GM12878 (cell line): Measurements from ENCODE around the gene SLC37A1. TPM values are rescaled to one million over a fixed set of nuclear protein-coding genes. Genes with fewer than 3 reads are reported as not detected.

Experiments used
- BCL3 ChIP-seq: IDR thresholded peaks from 2 replicates; pipeline ENCODE4 v1.6.1; 2011; ENCODE audit warnings: borderline replicate concordance, low read depth, mild to moderate bottlenecking, moderate library complexity, low read length; ENCODE audit not compliant: insufficient read depth, poor library complexity, severe bottlenecking
- CREB1 ChIP-seq: IDR thresholded peaks from 2 replicates; pipeline ENCODE4 v1.6.1; 2012; ENCODE audit warnings: low read depth, mild to moderate bottlenecking, inconsistent platforms
- CUX1 ChIP-seq: IDR thresholded peaks from 2 replicates; pipeline ENCODE4 v1.6.1; 2012; ENCODE audit warnings: improper control_type of control experiment, low read depth, low read length; ENCODE audit not compliant: insufficient replicate concordance
- ETV6 ChIP-seq, 2 experiments: fragments of 450-650 bp in 1 of 2; IDR thresholded peaks in 1 of 2; conservative IDR thresholded peaks in 1 of 2; 2 replicates each; pipeline ENCODE4 v1.6.1; 2014; ENCODE audit warnings: antibody characterized with exemption in 1 of 2, borderline replicate concordance in 1 of 2, low read depth in 1 of 2, mild to moderate bottlenecking in 1 of 2, moderate library complexity in 1 of 2
- FOXK2 ChIP-seq: fragments of 450-650 bp; IDR thresholded peaks from 2 replicates; pipeline ENCODE4 v1.6.1; 2017; ENCODE audit warnings: mild to moderate bottlenecking, moderate library complexity
- JUNB ChIP-seq: IDR thresholded peaks from 2 replicates; pipeline ENCODE4 v1.6.1; 2016; ENCODE audit warnings: antibody characterized with exemption, mild to moderate bottlenecking
- MTA2 ChIP-seq: fragments of 450-650 bp; IDR thresholded peaks from 2 replicates; pipeline ENCODE4 v1.6.1; 2016; ENCODE audit warnings: low read depth, mild to moderate bottlenecking, moderate library complexity
- POU2F2 ChIP-seq: IDR thresholded peaks from 3 replicates; pipeline ENCODE4 v1.6.1; 2011; ENCODE audit warnings: low read depth, mild to moderate bottlenecking, low read length, borderline replicate concordance
- PRDM15 ChIP-seq: fragments of 450-650 bp; formaldehyde crosslinking; IDR thresholded peaks from 2 replicates; pipeline ENCODE4 v1.4.0; 2020; ENCODE audit warnings: mild to moderate bottlenecking, moderate library complexity
- STAT3 ChIP-seq: IDR thresholded peaks from 2 replicates; pipeline ENCODE4 v1.6.1; 2011; ENCODE audit warnings: low read depth, low read length, improper control_type of control experiment
- TAF1 ChIP-seq: IDR thresholded peaks from 2 replicates; pipeline ENCODE4 v1.6.1; 2011; ENCODE audit warnings: mild to moderate bottlenecking, low read depth, low read length, borderline replicate concordance
- TBL1XR1 ChIP-seq: IDR thresholded peaks from 2 replicates; pipeline ENCODE4 v1.6.1; 2012; ENCODE audit warnings: low read depth, low read length, improper control_type of control experiment
- TCF7 ChIP-seq: IDR thresholded peaks from 2 replicates; pipeline ENCODE4 v1.6.1; 2014; ENCODE audit warnings: antibody characterized with exemption, borderline replicate concordance
- ZBTB4 ChIP-seq: fragments of 450-650 bp; formaldehyde crosslinking; IDR thresholded peaks from 2 replicates; pipeline ENCODE4 v1.4.0; 2022; ENCODE audit warnings: mild to moderate bottlenecking, moderate library complexity
- ZSCAN29 ChIP-seq: fragments of 450-650 bp; IDR thresholded peaks from 2 replicates; pipeline ENCODE4 v1.6.1; 2017; ENCODE audit warnings: mild to moderate bottlenecking, moderate library complexity
- polyA plus RNA-seq, 11 experiments: library from polyadenylated mRNA; depleted of rRNA in 4 of 11; unstranded in 6 of 11; stranded (reverse) in 5 of 11; fragments of >200 nt; fragmentation: Nextera tagmentation in 4 of 11; fragmentation: Illumina TruSeq in 1 of 11; extraction: Ambion mirVana in 4 of 11; extraction: Trizol in 1 of 11; gene quantifications; 1 replicate in 1 of 11; 2 replicates in 10 of 11; pipeline versions ENCODE4 v1.2.1 to v1.2.3, GENCODE V29; 2011 to 2016; ENCODE audit warnings: inconsistent platforms in 2 of 11, missing spikeins in 2 of 11, low read depth in 1 of 11
- total RNA-seq, 4 experiments: library from RNA; depleted of rRNA in 3 of 4; stranded (reverse); fragments of >200 nt in 3 of 4; fragmentation: Illumina TruSeq in 1 of 4; extraction: Trizol in 1 of 4; gene quantifications; 2 replicates each; pipeline versions ENCODE4 v1.2.1 to v1.2.3, GENCODE V29; 2013 to 2021

SLC37A1 gene
- total and polyA plus RNA-seq, 10 of the 15 experiments (the other 5 are each of a cell fraction or from before 2014, with no cell fraction given): 1.1 to 35.5 (median 24.4) TPM

GRCh38 chr21:42513985-42514882, 582 bp downstream of the SLC37A1 start (continued):
- TF ChIP-seq PRDM15 (CRISPR knock-in tag) (no peak), TCF7 (no peak), CREB1 (no peak), CUX1 (no peak), ZSCAN29 (no peak), FOXK2 (no peak), STAT3 (no peak), MTA2 (no peak), ZBTB4 (CRISPR knock-in tag) (no peak), JUNB (no peak), TBL1XR1 (no peak), BCL3 (no peak), ETV6 (conservative IDR thresholded peaks at IDR 0.05 in 1 of 2, IDR thresholded peaks at IDR 0.05 in 1 of 2; ENCODE audit: borderline replicate concordance in 1 of 2, low read depth in 1 of 2) (no peak), TAF1 (no peak; the same call in 1 of the 2 replicates), POU2F2 (peak; percentile 44; the same call in 1 of the 3 replicates)
